T-helper 9 cell (primary cell): Measurements from ENCODE around the gene NCMAP.

Experiments
- DNase-seq: peaks from one replicate; pipeline ENCODE4 v3.0.0-alpha.2; 2020

The NCMAP gene

DNA sequence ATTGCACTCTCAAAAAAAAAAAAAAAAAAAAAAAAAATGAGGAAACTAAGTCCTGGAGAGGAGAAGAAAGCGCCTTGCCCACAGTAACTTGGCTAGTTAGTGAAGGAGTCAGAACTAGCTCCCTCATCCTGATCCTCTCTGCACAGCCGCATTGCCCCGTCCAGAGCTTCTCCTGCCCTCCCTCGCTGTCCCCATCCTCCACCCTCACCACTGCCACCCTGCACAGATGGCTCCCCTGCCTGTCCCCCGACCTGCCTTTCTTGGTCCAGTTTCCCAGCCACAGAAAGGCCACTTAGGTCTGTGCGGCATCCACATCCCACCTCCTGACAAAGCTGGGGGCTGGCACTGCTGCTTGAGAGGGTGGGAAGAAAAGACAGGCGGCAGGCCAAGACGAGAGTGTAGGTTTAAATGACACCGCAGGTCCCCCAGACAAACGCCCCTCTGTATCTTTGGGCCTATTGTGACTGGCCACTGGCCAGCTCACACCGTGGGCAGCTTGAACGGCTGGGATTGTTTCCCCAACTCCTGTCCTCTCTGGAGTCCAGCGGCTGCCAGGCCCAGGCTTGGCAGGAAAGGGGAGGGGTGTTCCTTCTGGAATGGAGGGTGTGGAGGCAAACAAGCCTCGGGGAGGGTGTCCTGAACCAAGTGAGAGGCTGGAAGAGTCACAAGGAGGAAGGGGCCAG, 20.2 kb downstream of the NCMAP start:
- DNase-seq, result no peak

DNA sequence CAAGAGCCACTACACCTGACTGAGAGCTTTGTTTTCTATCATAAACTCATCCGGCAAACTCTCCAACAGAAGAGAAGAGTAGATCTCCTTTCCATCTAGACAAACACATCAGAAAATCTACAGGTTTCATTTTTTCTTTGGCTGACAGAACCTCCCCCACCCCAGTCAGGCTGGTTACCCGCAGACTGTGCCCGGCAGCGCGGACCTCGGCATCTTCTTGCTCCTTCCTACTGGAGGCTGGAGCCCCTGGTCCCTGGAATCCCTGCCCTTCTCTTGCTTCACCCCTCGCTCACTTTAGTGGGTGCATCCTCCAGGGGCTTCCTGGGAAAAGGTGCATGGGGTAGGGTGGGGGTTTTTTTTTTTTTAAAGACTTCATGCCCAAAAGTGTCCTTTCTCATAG, 23.0 kb downstream of the NCMAP start:
- no peak for DNase-seq

DNA sequence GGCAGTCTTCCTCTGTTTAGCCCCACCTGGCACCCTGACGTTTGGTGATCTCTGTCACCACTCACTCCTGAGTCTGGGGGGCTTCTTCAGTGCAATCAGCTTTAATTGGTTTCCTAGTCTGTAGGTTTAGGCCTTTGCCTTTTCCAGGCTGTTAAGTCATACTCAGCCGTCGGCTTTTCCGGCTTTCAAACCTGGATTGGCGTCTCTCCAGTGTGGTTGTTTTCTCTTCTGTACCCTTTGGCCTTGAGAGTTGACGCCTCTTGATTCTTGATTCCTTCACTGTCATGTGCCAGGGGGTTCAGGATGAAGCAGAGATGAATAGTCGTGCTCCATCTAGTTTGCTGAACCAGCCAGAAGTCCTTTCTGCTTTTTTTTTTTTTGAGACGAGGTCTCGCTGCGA, 24.9 kb downstream of the NCMAP start:
- no peak for DNase-seq

DNA sequence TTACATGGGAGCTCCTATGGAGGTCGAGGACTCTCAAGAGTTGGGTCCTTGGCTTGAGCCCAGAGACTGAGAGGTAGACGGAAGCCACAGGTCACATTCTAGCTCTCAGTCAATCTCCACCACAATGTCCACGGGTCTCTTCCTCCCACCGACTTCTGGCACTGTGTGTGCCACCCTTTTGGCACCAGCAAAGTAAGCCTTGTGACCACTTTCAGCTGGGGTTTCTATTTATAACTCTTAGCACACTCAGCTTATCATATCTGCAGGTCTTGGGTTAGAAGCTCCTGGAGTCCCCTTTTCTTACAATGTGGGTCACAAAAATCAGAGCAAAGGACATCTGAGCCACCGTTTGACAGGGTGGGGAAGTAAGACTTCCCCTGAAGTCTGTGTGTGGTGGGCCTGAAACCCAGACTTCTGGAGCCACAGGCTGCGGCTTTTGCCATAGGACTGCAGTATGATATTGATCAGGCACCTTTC, 28.3 kb downstream of the NCMAP start:
- no peak for DNase-seq

DNA sequence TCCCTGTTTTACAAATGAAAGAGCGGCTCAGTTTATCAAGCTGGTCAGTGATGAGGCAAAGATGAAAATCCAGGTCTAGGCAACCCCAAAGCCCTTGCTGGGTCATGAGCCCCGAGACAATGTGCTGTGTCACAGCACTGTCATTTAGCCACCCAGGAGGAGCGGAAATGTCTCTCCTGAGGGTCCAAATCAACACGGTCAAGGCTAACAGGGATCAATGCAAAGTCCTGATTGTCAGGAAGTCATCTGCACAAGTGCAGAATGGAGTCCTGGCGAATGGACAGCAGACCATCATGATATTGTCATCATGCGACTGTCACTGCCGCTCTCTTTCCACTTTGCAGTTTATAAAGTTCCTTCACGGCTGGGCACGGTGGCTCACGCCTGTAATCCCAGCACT, 30.2 kb downstream of the NCMAP start:
- DNase-seq, result no peak

GRCh38 chr1:24586970-24587820, 31.3 kb downstream of the NCMAP start:
- peak; percentile 16 for DNase-seq

- no peak for DNase-seq
These were observed 32.7 kb downstream of the NCMAP start for GRCh38 chr1:24588573-24588972.

GRCh38 chr1:24589200-24589599, 33.3 kb downstream of the NCMAP start:
- no peak for DNase-seq

DNA sequence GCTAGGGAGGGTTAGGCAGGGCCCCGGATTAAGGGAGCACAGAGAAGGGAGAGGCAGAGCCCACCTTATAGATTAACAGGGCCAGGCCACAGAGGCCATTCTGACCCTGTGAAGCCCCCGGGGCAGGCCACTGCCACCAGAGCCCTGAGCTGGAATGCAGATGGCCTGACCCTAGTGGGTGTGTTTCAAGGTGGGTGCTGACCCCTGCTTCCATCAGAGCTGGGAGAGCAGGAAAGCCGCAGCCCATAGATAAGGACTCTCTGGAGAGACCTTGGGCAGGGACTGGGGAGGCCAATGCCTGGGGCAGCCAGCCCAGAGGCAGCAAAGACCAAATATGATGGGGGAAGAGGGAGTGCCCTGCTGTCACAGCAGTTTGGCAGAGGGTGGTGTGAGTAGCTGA, 35.9 kb downstream of the NCMAP start:
- DNase-seq, result no peak

DNA sequence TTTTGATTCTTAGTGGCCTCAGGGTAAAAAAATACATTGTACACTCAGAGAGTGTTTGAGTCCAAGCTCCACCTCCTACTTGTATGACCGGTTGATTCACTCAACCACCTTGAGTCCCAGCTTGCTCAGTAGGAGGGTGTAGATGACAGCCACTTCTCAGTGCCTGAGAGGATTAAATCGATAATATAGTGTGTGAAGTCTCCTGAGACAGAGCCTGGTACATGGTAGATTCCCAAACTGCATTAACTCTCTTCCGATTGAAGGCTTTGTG, 38.4 kb downstream of the NCMAP start:
- DNase-seq, result no peak

DNA sequence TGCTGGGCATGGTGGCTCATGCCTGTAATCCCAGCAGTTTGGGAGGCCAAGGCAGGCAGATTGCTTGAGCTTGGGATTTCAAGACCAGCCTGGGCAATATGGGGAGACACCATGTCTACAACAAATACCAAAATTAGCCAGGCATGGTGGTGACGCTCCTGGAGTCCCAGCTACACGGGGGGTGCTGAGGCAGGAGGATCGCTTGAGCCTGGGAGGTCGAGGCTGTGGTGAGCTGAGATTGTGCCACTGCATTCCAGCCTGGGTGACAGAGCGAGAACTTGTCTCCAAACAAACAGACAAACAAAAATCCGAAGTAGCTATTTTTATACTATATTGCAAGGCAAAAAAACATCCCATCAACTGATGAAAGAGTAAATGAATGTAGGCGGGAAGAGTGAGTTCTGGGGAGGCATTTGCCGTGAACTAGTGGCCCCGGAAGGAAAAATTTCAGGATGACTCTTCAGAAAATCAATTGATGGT, 40.6 kb downstream of the NCMAP start:
- no peak for DNase-seq

- no peak for DNase-seq
These were observed 43.4 kb downstream of the NCMAP start for GRCh38 chr1:24599265-24599664.

DNA sequence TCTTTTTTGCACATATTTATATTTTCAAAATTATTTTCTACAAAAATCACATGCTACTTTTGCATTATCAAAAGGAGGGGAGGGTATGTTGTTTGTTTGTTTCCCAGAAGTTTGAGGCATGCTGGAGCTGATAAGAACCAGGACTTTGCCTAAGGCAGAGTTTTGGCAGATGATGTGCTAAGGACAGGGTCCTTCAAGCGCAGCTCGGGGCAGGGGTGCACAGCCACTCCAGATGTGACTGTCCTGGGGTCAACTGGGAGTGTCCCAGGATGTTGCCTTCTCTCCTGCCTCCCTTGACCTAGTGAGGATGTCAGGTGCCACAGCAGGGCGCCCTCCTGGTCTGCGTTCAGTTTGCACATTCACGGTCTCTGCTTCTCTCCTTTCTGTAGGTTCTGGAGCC, 44.7 kb downstream of the NCMAP start:
- no peak for DNase-seq

GRCh38 chr1:24605534-24606295, 49.8 kb downstream of the NCMAP start:
- no peak for DNase-seq

GRCh38 chr1:24606296-24606605, 50.4 kb downstream of the NCMAP start:
- no peak for DNase-seq

GRCh38 chr1:24606621-24607020, 50.7 kb downstream of the NCMAP start:
- no peak for DNase-seq

- no peak for DNase-seq
These were observed 54.1 kb downstream of the NCMAP start for GRCh38 chr1:24609949-24610517.

- DNase-seq, result no peak
These were observed 63.5 kb downstream of the NCMAP start for GRCh38 chr1:24619376-24619775.

- DNase-seq, result no peak
These were observed 64.8 kb downstream of the NCMAP start for GRCh38 chr1:24620678-24621077.

- no peak for DNase-seq
These were observed 65.2 kb downstream of the NCMAP start for GRCh38 chr1:24621121-24621520.

GRCh38 chr1:24622218-24622617, 66.3 kb downstream of the NCMAP start:
- DNase-seq, result no peak

- DNase-seq, result no peak
These were observed 76.9 kb downstream of the NCMAP start for GRCh38 chr1:24632832-24633175.

DNA sequence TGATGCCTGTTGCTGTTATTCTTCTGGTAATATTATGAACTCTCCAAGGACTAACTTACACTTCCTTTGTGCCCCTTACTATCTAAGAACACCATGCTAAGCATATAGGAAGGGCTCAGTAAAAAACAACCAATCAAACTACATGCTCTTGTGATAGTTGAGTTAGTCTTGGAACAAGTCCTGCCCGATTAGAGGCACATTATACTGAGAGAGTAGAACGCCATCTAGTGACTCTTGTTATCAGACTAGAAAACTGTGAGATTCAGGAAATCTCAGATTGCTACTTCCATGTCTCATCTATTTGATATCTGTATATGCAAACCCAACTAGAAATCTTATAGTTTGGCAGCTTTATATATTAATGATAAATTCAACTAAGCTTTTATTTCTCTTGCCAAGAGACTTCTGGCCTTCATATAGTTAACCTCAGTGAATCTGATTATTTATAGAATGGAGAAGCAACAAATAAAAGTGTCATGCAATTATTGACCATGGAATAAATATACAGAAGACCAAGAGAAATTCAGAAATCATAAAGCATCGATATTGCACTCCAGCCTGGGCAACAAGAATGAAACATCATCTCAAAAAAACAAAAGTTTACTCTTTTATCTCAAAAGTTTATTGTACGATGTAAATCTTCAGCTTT, 79.4 kb downstream of the NCMAP start:
- DNase-seq, result no peak
